ENCODE measurements around the gene CDCA3. TPM values are rescaled to one million over a fixed set of nuclear protein-coding genes. Genes with fewer than 3 reads are reported as not detected.

The CDCA3 gene
- total and polyA plus RNA-seq, 2 of the 13 experiments (the other 11 are each of a cell fraction or from before 2014, with no cell fraction given) = 32.7 to 56.5 TPM

GRCh38 chr12:6830286-6830890 is 20.7 kb downstream of the CDCA3 start:
- no peak for TF ChIP-seq ATF7-NPFF (CRISPR knock-in tag; IDR thresholded peaks at IDR 0.05; ENCODE audit: low read depth)
- TF ChIP-seq NFYC (CRISPR knock-in tag; IDR thresholded peaks at IDR 0.05) = no peak
- no peak for TF ChIP-seq ZNF616 (CRISPR knock-in tag; IDR thresholded peaks at IDR 0.05; ENCODE audit: low read depth)
- no peak for TF ChIP-seq DNMT3B (CRISPR knock-in tag; conservative IDR thresholded peaks at IDR 0.05)
- TF ChIP-seq ZNF446 (CRISPR knock-in tag; IDR thresholded peaks at IDR 0.05) = no peak
- TF ChIP-seq HNF4G (IDR thresholded peaks at IDR 0.05; ENCODE audit: borderline replicate concordance, low read depth, low read length) = no peak
- no peak for TF ChIP-seq HNF4G (CRISPR knock-in tag; IDR thresholded peaks at IDR 0.05; ENCODE audit: borderline replicate concordance, low read depth)
- TF ChIP-seq AFF4 (CRISPR knock-in tag; IDR thresholded peaks at IDR 0.05) = no peak
- TF ChIP-seq ZNF34 (CRISPR knock-in tag; IDR thresholded peaks at IDR 0.05; ENCODE audit: borderline replicate concordance) = no peak
- no peak for TF ChIP-seq SAFB2 (CRISPR knock-in tag; IDR thresholded peaks at IDR 0.05; ENCODE audit: borderline replicate concordance, low read depth)
- TF ChIP-seq NKX3-1 (CRISPR knock-in tag; IDR thresholded peaks at IDR 0.05) = no peak
- TF ChIP-seq ZC3H13 (CRISPR knock-in tag; IDR thresholded peaks at IDR 0.05) = no peak
- TF ChIP-seq ZNF891 (CRISPR knock-in tag; IDR thresholded peaks at IDR 0.05) = no peak
- no peak for TF ChIP-seq TOPORS (CRISPR knock-in tag; IDR thresholded peaks at IDR 0.05)
- TF ChIP-seq TFDP1 (CRISPR knock-in tag; IDR thresholded peaks at IDR 0.05; ENCODE audit: borderline replicate concordance) = no peak
- no peak for TF ChIP-seq ELF3 (CRISPR knock-in tag; IDR thresholded peaks at IDR 0.05)
- no peak for TF ChIP-seq PAX8 (CRISPR knock-in tag; IDR thresholded peaks at IDR 0.05; ENCODE audit: borderline replicate concordance)
- TF ChIP-seq ZNF724P (CRISPR knock-in tag; IDR thresholded peaks at IDR 0.05; ENCODE audit: borderline replicate concordance) = no peak
- TF ChIP-seq SNAPC5 (CRISPR knock-in tag; IDR thresholded peaks at IDR 0.05; ENCODE audit: borderline replicate concordance) = no peak
- no peak overlapping the region for H3K27ac ChIP-seq (ENCODE audit: extremely low read length, insufficient read depth, low read length)
- peak overlapping the region in 1 of 3 experiments; percentile 100; a peak in 1 of 6 replicates for H3K4me3 ChIP-seq (replicated peaks in 1 of 3; ENCODE audit: insufficient read depth in 1 of 3, low read depth in 2 of 3, low read length in 3 of 3)
- H3K9ac ChIP-seq (ENCODE audit: insufficient read depth, low read depth, low read length) = peak overlapping the region; percentile 97
- 98% methylated on average over 8 of the region's 11 CpGs for WGBS (ENCODE audit: low lambda C conversion rate)
- in situ Hi-C loops (cut with HindIII; ENCODE audit: extremely low pct_ligation_motif_present, low pct_unique_long_range_greater_than_20kb) (no loop called here), intact Hi-C loops (cut with micrococcal nuclease; ENCODE audit: unreplicated experiment) (no loop called here)
- no TSS peak for BruUV-seq (replicated peaks)
- no peak overlapping the region for H2AFZ ChIP-seq (ENCODE audit: low read length)
- no peaks in the 10 kb centered on the region for H4K20me1 ChIP-seq (ENCODE audit: insufficient read depth, low read length)
- no peaks in the 10 kb centered on the region for H3K9me3 ChIP-seq (ENCODE audit: low read length)
- peak overlapping the region; percentile 85 for H3K4me2 ChIP-seq (ENCODE audit: low read depth, low read length)
- ChIA-PET CTCF (ENCODE audit: low intra/inter-chr PET ratio, low total read pairs) (no interaction called here), POLR2A (interaction anchor here (1.0 to 4.7 kb wide), 5 partner anchors 9 to 217 kb away, joined by 3 to 20 read pairs (median 15); partner anchors contain the start of genes CDCA3, COPS7A, GPR162 and MLF2)
- peaks cover 24% of the 10 kb centered on the region for H3K4me1 ChIP-seq (ENCODE audit: insufficient read depth, low read length)
- peaks cover 14 to 25% of the 10 kb centered on the region in 2 experiments; a peak in 4 of 5 replicates for H3K36me3 ChIP-seq (replicated peaks in 1 of 2; ENCODE audit: control insufficient read depth in 1 of 2, insufficient read depth in 2 of 2, low read length in 2 of 2)
- no peaks in the 10 kb centered on the region for H3K27me3 ChIP-seq (ENCODE audit: control insufficient read depth in 1 of 2, insufficient read depth in 2 of 2, low read length in 2 of 2)
- FAIRE-seq (no peak), ATAC-seq (no peak), DNase-seq (ENCODE audit: low spot score) (no peak)
- H3K79me2 ChIP-seq (ENCODE audit: insufficient read depth, low read length) = peaks cover 16% of the 10 kb centered on the region

All from HepG2 (cell line).